Upper lobe of left lung (tissue), 4 donors: ENCODE results near the gene MAN1C1.

Source experiments
- CTCF ChIP-seq, 6 experiments: fragments of 450-650 bp in 4 of 6; fragments of 200-600 bp in 2 of 6; sonication (generic) in 2 of 6; IDR thresholded peaks; one replicate each; pipeline ENCODE4 v1.5.1; 2016 to 2019; ENCODE audit warnings: antibody characterized with exemption in 6 of 6
- POLR2A ChIP-seq, 4 donors: fragments of 450-650 bp; IDR thresholded peaks; one replicate each; pipeline ENCODE4 v1.5.1; 2016 to 2017; ENCODE audit warnings: antibody characterized with exemption in 4 of 4, mild to moderate bottlenecking in 2 of 4

DNA sequence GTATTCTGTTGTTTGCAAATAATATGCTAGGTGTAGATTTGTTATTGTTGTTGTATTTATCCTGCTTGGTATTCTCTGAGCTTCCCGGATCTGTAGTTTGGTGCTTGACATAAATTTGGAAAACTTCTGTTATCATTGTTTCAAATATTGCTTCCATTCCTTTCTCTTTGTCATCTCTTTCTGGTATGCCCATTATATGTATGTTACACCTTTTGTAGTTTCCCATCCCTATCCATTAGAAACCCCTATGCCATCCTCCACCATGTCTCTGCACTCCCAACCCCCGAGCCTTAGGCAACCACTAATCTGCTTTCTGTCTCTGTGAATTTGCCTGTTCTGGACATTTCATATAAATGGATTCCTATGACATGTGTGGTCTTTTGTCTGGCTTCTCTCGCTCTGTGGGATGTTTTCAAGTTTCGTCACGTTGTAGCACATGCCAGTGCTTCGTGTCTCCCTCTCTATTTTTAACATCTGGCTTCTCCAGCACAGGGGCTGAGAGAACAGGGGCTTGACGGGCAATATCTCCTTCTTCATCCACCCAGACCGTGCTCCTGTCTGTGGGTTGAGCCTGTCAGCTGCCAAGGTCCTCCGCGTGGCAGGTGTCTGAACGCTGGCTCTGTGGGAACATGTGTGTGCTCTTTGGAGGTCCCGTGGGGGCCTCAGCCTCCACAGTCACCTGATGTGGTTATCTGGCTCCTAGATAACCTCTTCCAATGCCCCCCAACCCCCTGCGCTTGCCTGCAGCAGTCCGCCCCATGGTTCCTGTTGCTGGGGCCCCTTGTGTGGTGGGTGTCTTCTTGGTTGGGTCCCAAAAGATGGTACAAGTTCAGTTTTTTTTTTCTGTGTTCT lies 32.8 kb upstream of the MAN1C1 start:
- no peak for TF ChIP-seq CTCF (IDR thresholded peaks at IDR 0.05)
- no peak for TF ChIP-seq POLR2A (IDR thresholded peaks at IDR 0.05)
